RWPE1 (cell line): ENCODE data around the gene PTTG1.

ENCODE experiments used
- CTCF ChIA-PET: fragments of 350-600 bp; sonication (Branson Sonifier 250); formaldehyde crosslinking; extraction: SDS; loops from one replicate; lab custom pipeline; 2021; lab: Yijun Ruan, JAX
- POLR2A ChIA-PET: fragments of 400-600 bp; formaldehyde crosslinking; extraction: SDS; loops from one replicate; lab custom pipeline; 2020; ENCODE audit warnings: antibody characterized with exemption; ENCODE audit not compliant: low non-redundant PET; lab: Yijun Ruan, JAX
- DNase-seq: peaks from one replicate; pipeline ENCODE4 v3.0.0; 2012; ENCODE audit warnings: low spot score
- H3K27ac ChIP-seq: fragments of 450-650 bp; 2 replicates; pipeline ENCODE4 v1.5.1; 2017
- CTCF ChIP-seq: fragments of 450-650 bp; conservative IDR thresholded peaks from 2 replicates; pipeline ENCODE4 v1.5.1; 2017; ENCODE audit warnings: low read depth, mild to moderate bottlenecking

PTTG1 gene

GRCh38 chr5:160458806-160459800 lies 37.4 kb downstream of the PTTG1 start:
- no peak for DNase-seq
- H3K27ac ChIP-seq = no peak overlapping the region
- no peak for TF ChIP-seq CTCF
- ChIA-PET POLR2A (no interaction called here), CTCF (interaction anchor here (0.5 to 0.6 kb wide), 2 partner anchors 281 to 681 kb away, joined by 3 to 7 read pairs; no protein-coding TSS in a partner anchor)

GRCh38 chr5:160460377-160461049 lies 38.9 kb downstream of the PTTG1 start:
- ChIA-PET CTCF (interaction anchor here (2.3 kb wide), 1 partner anchor 21 kb away, joined by 13 read pairs; no protein-coding TSS in a partner anchor), POLR2A (no interaction called here)
- no peak for TF ChIP-seq CTCF
- no peak for DNase-seq
- H3K27ac ChIP-seq = no peak overlapping the region

GRCh38 chr5:160461378-160461777 lies 39.7 kb downstream of the PTTG1 start:
- TF ChIP-seq CTCF = no peak
- no peak for DNase-seq
- ChIA-PET POLR2A (no interaction called here), CTCF (interaction anchor here (2.3 kb wide), 1 partner anchor 22 kb away, joined by 13 read pairs; no protein-coding TSS in a partner anchor)
- no peak overlapping the region for H3K27ac ChIP-seq

- POLR2A ChIA-PET = no interaction called here
- no peak for TF ChIP-seq CTCF
Measured at GRCh38 chr5:160462167-160462566, 40.5 kb downstream of the PTTG1 start.

GRCh38 chr5:160463227-160463626 lies 41.6 kb downstream of the PTTG1 start:
- ChIA-PET CTCF (interaction anchor here (1.3 kb wide), 1 partner anchor 25 kb away, joined by 4 read pairs; no protein-coding TSS in a partner anchor), POLR2A (no interaction called here)
- no peak overlapping the region for H3K27ac ChIP-seq
- no peak for TF ChIP-seq CTCF
- no peak for DNase-seq

More at GRCh38 chr5:160462167-160462566, 40.5 kb downstream of the PTTG1 start:
- H3K27ac ChIP-seq = no peak overlapping the region
- CTCF ChIA-PET = interaction anchor here (2.3 kb wide), 1 partner anchor 23 kb away, joined by 13 read pairs; no protein-coding TSS in a partner anchor
- DNase-seq = no peak
